HG02840 (cell line): ENCODE results near the gene LRRK1.

Experiments
- ATAC-seq: cut with Tn5 transposase; IDR thresholded peaks from one replicate; pipeline ENCODE4 v1.9.1; 2021; ENCODE audit warnings: mild to moderate bottlenecking, moderate library complexity, moderate number of reproducible peaks; ENCODE audit not compliant: unreplicated experiment, low FRiP score

Gene LRRK1

DNA sequence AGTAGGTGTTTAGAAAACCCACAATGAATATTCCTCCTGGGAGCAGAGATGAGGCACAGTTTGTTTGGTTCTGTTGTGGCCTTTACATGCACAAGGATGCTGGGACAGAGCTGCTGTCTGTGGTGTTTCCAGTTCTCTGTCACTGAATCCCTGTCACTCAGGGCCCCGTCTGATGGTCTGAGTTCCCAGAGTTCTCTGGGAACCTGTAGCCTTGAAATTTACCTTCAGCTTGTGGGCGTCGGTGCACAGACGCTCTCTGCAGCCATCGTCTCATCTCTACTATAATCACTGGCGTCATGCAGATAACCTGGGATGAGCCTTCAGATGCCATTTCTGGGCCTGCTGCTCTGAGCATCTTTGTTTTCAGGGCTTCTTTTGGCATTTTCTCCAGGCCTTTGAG, 81.9 kb downstream of the LRRK1 start:
- no peak for ATAC-seq

DNA sequence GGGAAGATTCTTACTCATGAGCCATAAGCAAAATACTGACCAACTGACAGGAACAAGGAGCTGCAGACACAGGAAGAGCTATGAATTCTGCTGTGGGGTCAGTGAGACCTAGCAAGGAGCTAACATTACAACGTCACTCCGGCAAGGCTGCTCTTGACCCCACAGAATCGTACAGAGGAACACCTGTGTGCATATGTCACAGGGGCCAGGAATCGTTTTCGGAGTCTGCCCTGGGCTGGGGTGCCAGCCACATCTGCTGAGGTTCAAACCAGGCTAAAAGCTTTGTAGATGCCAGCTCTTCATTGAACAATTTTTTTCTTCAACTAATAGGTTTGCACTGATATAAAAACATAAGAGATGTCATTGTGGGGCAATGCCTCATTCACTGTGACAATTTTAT, 82.6 kb downstream of the LRRK1 start:
- ATAC-seq: no peak

GRCh38 chr15:101003081-101003480, 83.9 kb downstream of the LRRK1 start:
- no peak for ATAC-seq

GRCh38 chr15:101003706-101004105, 84.5 kb downstream of the LRRK1 start:
- ATAC-seq: no peak

DNA sequence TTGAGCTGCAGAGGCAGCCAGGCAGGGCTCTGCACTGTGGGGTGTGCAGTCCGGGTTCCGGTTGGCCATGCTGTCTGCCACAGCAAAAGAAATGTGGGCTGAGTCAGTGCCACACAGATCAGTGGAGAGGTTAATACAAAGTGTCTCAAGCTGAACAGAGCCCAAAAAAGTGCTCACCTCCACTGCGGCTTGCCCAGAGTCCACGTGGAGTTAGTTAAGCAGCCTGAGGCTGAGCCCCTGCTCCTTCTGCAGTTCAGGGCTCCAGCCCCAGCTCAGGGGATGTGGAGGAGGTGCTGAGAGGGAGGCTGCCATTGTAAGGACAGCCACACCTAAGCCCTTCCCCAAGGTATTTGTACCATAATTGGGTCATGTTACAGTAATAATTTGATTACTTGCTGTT, 85.3 kb downstream of the LRRK1 start:
- ATAC-seq: no peak

- ATAC-seq: no peak
Observed at GRCh38 chr15:101004986-101005747, 86.0 kb downstream of the LRRK1 start.

DNA sequence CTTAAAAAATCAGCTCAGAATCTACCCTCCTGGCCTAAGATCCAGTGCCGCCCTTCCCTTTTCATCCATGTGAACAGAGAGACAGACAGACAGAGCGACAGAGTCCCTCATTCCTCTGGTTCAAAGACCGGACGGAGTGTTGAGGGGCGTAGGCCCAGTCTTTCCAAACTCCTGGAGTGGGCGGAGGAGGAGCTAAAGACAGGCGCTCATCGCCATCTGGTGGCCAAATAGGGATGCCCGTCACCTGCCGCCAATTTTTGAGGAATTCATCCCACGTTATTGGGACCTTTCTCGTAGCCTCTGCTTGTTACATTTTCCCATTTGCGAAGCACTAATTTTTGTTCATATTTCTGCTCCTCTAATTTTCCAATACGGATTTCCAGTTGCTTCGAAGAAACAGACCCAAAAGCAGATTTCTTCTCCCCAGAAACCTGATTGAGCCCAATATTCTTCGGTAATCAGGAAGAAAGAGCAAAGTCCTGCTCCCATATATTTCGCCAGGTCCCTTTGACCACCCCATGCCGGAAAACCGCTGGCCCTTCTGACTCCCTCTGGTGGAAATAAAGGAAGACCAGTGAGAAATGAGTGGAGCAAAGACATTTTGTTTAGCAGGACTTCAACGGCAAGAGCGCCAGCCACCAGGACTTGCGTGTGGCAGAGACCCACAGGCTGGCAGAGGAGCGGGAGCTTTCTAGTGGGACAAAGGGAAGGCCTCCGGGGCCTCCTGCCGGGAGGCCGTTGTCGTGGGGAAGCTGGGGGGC, 88.0 kb downstream of the LRRK1 start:
- no peak for ATAC-seq

DNA sequence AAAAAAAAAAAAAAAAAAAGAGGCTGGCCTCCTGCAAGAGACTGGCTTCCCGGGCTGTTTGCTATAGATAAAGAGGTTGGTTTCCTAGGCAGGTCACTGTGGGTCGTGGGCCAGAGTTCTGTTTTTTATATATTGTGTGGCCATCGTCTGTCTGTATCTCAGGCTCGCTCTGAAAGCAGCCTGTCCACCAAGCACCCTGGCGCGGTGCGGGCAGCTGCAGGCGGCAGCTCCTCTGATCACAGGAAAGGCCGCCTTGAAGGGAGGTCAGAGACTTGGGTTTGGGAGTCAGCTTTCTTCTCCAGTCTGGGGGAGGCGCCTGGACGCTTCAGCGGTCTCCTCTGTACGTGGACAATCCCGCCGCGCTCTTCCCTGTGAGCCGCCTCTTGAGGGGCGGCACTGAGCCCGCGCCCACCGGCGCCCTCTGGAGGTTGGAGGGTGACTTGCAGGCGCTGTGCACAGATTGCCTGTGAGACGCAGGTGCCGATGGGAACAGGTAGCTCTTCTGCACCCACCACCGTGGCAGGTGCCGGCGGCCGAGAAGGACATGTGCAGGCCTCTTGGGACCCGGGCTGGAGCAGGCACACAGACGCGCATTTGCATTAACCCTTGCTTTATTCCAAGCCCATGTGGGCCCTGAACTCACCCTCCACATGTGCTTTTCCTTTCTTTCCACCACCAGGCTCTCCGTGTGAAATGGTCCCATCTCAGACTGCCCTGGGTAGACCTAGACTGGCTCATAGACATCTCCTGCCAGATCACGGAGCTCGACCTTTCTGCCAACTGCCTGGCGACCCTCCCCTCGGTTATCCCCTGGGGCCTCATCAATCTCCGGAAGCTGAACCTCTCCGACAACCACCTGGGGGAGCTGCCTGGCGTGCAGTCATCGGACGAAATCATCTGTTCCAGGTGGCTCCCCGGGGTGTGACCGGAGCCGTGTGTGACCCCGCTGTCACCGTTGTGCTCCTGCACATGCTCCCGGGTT, 89.3 kb downstream of the LRRK1 start:
- peak; percentile 74 for ATAC-seq

DNA sequence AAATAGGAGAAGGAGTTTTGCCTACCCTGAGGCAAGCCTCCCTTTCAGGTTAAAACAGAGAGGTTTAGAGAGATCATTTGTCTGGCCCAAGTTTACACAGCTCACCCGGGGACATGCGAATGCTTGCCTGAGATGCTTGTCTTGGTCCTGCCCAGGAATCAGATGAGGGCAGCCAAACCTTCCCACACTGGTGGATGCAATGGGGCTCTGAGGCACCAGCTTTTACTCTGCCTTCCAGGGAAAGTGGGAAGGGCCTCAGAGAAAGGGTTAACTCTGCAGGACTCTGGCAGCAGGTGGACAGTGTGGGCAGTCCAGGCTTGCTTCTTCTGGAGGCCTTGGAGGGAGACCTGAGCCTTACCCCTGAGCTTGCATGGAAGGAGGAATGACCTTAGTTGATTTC, 90.0 kb downstream of the LRRK1 start:
- no peak for ATAC-seq

DNA sequence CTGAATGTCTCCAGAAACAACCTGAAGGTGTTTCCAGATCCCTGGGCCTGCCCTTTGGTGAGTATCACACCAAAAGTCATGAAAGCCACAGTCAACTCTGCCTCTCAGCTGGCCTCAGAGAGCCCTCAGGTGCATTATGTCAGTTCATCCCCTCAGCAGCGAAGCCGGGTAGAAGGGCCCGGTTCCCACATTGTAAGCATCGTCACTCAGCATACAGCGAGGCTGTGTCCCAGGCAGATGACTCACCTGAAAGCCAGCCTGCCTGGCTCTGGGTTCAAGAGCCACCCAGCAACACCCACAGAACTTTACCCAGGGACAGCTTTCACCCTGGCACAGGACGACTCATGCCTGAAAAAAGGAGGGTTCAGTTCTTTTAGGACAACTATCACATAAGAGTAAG, 91.6 kb downstream of the LRRK1 start:
- no peak for ATAC-seq

- no peak for ATAC-seq
Observed at GRCh38 chr15:101012326-101013200, 93.4 kb downstream of the LRRK1 start.

DNA sequence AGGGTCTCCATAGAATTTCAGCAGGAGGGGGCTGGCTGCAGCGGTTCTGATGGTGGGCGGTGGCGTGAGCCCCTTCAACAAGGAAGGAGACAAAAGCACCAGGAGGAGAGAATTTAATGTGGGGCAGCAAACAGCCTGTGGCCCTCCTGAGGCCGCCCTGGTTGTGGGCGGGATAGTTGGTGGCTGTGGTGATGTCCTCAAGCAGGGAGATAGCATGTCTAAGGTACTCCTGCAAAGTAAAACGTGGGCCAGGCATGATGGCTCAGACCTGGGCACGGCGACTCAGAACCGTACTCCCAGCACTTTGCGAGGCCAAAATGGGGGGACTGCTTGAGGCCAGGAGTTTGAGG, 94.0 kb downstream of the LRRK1 start:
- no peak for ATAC-seq

DNA sequence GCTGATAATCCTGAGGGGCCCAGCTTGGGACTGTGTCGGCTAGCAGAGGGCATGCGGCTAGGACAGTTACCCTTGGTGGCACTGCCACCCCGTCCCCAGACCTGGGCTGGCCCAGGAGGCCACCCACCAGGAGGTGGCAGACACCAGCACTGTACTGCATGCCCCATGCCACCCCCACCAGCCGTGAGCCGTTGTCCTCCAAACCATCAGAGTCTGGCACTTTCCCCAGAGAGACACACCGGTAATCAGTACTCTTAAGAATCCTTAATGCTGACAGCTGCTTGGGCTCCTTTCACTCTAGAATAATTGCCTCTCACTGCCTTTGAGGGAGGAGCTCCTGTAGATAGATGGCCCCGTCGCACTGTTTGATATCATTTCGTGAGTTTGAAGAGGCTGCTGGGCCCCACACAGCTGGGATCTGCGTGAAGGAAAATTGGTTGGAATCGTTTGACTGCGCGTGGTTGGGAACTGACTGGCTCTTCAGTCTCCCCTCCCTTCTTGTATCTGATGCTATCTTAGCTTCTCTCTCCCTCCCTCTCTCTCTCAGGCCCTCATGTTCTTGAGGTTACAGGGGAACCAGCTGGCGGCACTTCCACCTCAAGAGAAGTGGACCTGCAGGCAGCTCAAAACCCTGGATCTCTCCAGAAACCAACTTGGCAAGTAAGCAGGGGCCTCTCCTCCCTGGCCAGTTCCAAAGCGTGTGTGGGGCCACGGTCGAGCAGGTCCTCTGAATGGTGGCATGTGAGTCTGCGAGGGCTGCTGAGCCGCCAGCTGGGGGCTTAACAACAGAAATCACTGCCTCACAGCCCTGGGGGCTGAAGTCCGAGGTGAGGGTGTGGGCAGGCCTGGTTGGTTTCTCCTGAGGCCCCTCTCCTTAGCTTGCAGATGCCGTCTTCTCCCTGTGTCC, 94.9 kb downstream of the LRRK1 start:
- no peak for ATAC-seq

DNA sequence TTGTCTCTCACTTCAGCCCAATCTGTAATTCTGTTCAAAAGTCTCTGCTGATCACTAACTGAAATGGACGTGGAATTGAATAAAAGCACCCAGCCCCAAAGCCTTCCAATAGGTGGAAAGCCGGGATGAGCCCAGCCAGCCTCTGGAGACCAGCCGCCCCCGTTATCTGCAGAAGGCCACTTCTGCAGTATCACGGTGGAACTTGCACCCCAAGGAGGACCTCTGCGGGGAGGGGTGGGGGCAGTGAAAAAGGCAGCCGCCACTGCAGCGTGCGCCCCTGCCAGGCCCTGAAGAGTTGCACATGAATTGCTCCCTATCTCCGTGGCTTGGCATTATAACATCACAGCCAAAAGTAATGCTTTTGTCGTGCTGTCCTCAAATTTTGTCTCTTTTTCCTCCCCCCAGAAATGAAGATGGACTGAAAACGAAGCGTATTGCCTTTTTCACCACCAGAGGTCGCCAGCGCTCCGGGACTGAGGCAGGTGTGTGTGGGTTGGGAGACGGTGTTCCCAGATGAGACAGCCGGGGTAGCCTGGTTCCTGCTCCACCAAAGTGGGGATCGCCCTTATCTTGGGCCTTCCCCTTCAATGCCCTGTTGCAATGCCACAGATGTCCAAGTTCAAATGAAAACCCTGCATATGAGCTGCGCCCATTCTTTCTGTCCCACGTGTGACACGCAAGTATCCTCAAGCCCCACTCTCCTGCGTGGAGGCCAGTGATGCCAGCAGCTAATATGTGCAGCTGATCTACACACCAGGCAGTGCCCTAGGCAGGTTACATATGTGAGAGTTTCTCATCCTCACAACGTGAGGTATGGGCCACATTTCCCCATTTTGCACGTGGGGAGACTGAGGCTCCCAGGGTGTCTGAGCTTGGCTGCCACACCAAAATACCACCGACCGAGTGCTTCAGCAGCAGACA, 96.0 kb downstream of the LRRK1 start:
- no peak for ATAC-seq

- no peak for ATAC-seq
Observed at GRCh38 chr15:101016581-101016980, 97.4 kb downstream of the LRRK1 start.

- ATAC-seq: no peak
Observed at GRCh38 chr15:101017093-101017754, 98.1 kb downstream of the LRRK1 start.

DNA sequence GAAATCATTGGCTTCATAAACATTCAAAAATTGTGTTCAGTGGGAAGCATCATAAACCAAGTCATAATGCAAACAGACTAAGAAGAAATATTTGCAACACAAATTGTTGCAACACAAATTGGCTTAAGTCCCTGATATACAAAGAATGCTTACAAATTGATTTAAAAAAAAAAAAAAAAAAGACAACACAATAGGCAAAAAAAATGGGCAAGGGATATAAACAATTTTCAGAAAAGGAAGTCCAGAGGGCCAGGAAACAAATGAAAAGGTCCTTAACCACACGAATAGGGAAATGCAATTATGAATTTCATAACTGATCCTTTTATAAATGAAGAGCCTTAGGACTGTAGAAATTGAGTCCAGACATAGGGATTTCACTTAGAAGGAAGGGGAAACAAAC, 98.9 kb downstream of the LRRK1 start:
- ATAC-seq: no peak
